HFF-Myc (cell line): ENCODE results near the gene HORMAD2.

Source experiments
- DNase-seq: peaks from one replicate; pipeline ENCODE4 v3.0.0-alpha.2; 2011; ENCODE audit warnings: low read depth; ENCODE audit errors: extremely low read depth
- H3K4me3 ChIP-seq: replicated peaks from 2 replicates; pipeline ENCODE4 v1.5.1; 2011; ENCODE audit warnings: low read depth, mild to moderate bottlenecking, control low read depth, low read length
- CTCF ChIP-seq: IDR thresholded peaks from 2 replicates; pipeline ENCODE4 v1.5.1; 2012; ENCODE audit warnings: mild to moderate bottlenecking, low read depth, low read length, control low read depth; ENCODE audit errors: missing control alignments

The HORMAD2 gene

GRCh38 chr22:30129636-30130035 lies 49.4 kb downstream of the HORMAD2 start:
- no peak for TF ChIP-seq CTCF
- no peak overlapping the region for H3K4me3 ChIP-seq
- no peak for DNase-seq

DNA sequence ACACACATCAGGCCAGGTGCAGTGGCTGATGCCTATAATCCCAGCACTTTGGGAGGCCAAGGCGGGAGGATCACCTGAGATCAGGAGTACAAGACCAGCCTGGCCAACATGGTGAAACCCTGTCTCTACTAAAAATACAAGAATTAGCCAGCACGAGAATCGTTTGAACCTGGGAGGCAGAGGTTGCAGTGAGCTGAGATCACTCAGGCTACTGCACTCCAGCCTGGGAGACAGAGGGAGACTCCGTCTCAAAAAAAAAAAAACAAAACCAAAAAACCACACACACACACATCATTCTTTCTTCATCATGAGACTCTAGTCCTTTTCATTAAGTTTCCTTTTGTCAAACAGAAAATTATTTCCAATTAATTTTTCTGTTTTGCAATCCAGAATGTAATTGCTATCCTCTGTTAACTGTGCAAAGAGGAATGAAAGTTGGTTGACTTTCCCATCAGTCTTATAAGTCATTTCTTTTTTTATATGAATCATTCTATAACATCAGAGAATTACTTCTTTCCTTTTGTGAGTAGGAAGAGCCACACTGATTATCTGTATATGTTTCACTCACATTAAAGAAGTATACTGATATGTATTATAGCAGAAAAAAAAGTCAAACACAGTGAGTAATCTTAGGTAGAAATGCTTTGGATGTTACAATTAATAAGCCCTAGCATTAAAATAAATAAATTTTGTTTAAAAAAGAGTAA lies 52.2 kb downstream of the HORMAD2 start:
- no peak for DNase-seq
- TF ChIP-seq CTCF = no peak
- H3K4me3 ChIP-seq = no peak overlapping the region

GRCh38 chr22:30140414-30140813 lies 60.1 kb downstream of the HORMAD2 start:
- H3K4me3 ChIP-seq = no peak overlapping the region
- TF ChIP-seq CTCF = no peak
- DNase-seq = no peak

DNA sequence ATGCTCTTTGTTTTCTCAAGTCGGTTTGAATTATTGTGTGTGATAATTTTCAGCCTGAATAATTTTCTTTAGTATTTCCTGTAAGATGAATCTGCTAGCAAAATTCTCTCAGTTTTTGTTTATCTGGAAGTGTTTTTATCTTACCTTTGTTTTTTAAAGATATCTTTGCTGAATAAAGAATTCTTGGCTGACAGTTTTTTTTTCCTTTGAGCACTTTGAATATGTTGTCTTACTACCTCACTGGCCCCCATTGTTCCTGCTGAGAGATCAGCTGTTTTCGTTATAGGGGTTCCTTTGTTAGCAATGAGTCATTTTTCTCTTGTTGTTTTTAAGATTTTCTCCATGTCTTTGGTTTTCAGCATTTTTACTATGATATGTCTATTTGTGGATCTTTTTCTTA lies 63.0 kb downstream of the HORMAD2 start:
- TF ChIP-seq CTCF = no peak
- H3K4me3 ChIP-seq = no peak overlapping the region
- no peak for DNase-seq

GRCh38 chr22:30144391-30144790 lies 64.1 kb downstream of the HORMAD2 start:
- no peak overlapping the region for H3K4me3 ChIP-seq
- TF ChIP-seq CTCF = no peak
- DNase-seq = no peak

- no peak for TF ChIP-seq CTCF
- DNase-seq = no peak
- H3K4me3 ChIP-seq = no peak overlapping the region
Measured at GRCh38 chr22:30150212-30150611, 69.9 kb downstream of the HORMAD2 start.

- H3K4me3 ChIP-seq = no peak overlapping the region
- no peak for TF ChIP-seq CTCF
- DNase-seq = no peak
Measured at GRCh38 chr22:30158277-30158676, 78.0 kb downstream of the HORMAD2 start.
